GM19239 (cell line): Measurements from ENCODE around the gene KIT.

Source experiments
- DNase-seq: peaks from one replicate; pipeline ENCODE4 v3.0.0; 2011; ENCODE audit warnings: low spot score; ENCODE audit not compliant: insufficient read length
- FAIRE-seq: peaks from 2 replicates; lab custom pipeline; 2011; peaks lifted over from hg19 to GRCh38; lab: Jason Lieb, UNC

The KIT gene

DNA sequence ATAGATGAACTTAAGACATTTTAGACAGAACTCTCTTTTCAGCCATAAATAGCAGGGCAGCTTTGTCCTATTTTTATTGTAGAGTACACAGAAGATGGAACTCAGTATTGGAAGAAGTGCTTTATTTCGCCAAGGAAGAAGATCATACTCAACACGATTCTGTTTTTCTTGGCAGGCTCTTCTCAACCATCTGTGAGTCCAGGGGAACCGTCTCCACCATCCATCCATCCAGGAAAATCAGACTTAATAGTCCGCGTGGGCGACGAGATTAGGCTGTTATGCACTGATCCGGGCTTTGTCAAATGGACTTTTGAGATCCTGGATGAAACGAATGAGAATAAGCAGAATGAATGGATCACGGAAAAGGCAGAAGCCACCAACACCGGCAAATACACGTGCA lies 37.6 kb downstream of the KIT start:
- no peak for DNase-seq
- FAIRE-seq = no peak

DNA sequence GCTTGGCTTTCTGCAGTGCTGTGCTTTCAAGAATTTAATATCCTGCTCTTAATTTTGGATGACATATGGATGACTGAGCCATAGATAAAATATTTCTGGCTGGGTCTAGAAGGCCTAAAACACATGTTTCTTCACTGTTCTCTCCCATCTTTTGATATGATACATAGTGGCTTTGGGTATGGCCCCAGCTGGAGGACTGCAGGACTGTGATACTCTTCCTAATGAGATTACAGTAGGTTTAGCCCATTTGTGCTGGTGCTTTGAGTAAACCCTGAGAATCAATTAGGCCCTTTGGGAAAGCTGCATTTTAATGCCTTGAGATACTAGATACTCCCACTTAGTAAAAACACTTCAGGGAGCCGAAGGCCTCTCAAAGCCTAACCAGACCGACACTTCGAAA lies 38.0 kb downstream of the KIT start:
- no peak for DNase-seq
- no peak for FAIRE-seq

DNA sequence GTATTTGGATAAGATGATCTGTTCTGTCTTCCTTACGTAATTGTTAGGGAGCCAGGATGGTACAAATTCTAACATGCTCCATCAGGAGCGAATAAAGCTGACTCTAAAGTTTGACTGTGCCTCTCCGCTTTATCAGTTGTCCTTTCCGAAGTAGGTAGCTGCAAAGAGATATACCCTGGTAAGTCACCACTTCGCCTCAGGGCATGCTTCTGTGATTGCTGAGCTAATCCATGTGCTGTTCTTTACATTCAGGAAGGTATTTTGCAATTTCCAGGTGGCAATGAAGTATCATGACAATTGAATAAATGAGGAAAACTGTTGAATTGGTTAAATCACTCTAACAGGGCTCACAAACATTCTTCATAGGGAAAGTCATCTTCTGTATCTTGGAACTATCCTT lies 38.9 kb downstream of the KIT start:
- DNase-seq (no peak), FAIRE-seq (no peak)

DNA sequence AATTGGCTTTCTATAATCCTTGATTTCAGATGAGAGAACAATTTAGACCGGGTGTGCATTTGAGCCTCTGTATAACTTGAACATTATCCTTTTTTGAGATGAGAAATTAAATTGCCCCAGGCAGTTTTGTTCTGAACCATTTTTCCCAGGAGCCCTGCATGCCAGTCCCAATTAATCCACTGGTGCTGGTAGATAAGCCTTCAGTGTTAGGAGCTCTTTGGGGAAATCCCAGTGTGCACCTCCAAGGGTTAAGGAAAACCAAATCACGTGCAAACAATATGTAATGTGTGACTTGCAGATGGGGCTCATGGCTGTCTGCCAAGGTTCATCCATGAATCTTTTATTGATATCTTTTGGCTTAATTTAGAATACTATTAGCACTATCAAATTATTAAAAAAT lies 43.2 kb downstream of the KIT start:
- no peak for FAIRE-seq

DNA sequence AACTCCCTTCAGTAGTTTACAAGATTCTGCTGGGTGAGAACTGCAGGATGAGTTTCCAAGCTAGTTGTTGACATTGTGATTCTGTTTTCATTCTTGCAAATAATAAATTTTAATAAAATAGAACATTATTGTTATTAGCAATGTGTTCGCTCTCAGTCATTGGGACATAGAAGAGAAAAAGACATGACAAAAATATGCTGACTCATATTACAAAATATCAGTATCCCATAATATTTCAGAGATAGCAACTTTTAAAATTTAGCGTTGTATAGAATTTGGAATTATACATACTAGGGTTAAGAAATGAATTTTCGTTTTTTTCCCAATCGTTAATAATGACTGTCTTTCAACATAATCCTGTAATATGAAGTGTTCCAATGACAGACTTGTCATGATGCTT lies 45.4 kb downstream of the KIT start:
- DNase-seq = no peak
- FAIRE-seq = no peak

More for the DNA sequence above, 43.2 kb downstream of the KIT start:
- DNase-seq = no peak

DNA sequence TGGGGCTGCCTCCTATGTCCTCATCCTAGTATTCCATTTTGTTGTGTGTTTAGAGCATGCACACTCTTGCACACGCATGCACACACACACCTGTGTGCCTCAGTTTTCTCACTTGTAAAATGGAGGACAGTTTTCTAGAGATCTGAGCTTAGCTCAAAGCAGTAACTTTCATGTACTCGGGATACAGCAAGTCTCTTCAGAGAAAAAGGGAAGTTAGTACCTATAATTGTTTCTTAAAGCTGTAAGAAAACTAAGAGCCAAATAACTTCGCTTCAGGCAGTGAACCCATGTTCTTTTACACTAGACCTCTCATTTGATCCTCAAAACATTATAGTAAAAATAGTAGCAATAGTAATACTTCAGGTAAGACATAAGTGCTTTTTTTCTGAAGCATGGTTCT lies 49.6 kb downstream of the KIT start:
- FAIRE-seq (no peak), DNase-seq (no peak)

DNA sequence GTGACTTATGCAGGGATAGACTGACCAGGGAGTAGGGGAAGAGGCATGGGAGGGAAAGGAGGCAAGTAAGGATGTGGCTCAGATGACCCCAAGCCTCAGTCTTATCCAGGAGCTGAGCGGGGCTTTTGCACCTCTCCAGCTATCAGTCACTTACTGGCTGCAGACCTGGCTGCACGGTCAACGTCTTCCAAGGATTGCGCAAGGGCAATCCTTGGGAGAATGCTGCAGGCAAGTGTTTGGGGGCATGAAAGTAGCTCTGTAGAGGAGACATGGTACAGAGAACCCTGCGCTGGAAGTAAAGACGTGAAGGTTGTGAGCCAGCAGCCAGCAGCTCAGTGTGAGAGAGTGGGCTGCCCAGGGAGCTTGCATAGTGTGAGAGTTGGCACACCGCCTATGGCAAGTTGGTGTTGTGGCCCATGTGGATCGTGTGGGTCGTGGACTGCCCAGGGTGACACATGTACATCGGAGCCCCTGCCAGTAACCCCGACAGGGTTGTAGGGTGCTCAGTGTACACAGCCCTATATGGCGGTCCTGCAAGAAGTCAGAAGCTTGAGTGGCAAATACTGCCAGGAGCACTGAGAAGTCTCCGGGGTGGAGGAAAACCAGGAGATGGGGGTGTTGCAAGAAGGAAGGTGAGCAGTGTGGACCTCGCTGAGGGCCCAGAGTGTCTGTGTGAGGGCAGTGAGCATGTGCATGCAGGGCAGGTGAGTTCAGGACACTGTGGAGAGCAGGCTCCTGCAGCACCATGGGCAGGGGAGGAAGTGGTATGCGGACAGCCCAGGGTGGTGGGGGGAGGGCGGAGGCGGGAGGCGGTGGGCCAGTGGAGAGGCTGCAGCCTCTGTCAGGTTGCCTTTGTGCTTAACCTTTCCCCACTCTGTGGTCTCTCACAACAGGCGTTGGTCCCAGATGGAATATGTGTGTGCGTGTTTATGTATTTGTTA lies 50.9 kb downstream of the KIT start:
- FAIRE-seq = no peak

DNA sequence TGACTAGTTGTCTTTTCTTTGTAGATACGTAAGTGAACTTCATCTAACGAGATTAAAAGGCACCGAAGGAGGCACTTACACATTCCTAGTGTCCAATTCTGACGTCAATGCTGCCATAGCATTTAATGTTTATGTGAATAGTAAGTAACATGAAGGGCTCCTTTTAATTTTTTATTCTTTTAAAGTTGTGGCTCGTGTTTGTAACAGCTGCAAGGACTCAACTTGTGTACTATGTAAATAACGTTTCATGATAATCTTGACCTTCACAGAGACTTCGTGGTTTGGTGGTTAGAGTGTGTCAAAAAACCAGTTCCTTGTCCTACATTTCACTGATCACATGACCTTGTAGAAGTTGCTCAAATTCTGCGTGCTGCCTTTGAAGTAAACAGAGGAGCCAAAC lies 51.6 kb downstream of the KIT start:
- no peak for FAIRE-seq
- no peak for DNase-seq

More for the DNA sequence above, 50.9 kb downstream of the KIT start:
- no peak for DNase-seq

DNA sequence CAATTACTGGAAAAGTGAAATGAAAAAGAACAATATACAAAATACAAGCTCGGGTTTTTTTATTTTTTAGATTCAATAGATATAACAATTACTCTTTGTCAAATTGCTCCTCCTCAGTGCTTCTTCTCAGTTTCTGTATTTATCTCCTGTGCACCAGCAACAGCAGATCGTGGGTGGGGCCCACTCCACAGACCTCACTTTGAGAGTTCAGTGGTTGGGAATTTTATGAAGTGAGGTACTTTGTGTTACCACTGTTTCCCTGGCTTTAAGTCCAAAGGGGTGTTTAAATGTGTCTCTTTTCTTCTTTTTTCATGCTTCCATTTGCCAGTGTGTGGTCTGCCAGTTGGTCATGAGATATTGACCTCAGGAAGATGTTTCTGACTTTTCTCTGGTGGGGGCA lies 54.4 kb downstream of the KIT start:
- FAIRE-seq (no peak), DNase-seq (no peak)

DNA sequence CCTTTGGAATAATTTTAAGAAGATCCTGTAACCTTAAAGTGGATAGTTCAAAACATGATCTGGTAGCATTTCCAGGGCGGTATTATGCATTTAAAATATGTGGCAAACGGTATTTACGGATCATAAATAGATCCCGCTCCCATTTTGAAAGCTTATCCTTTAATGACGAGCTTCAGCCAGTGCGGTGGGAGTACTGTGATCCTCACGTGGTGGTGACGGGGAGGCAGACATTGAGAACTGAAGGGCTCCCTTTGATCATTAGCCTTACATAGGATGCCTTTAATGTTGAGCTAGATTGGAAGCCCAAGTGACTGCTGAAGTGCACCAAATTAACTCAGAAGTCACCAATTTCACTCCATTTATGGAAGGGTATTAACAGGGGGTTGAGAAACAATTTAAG lies 56.9 kb downstream of the KIT start:
- FAIRE-seq (no peak), DNase-seq (no peak)

DNA sequence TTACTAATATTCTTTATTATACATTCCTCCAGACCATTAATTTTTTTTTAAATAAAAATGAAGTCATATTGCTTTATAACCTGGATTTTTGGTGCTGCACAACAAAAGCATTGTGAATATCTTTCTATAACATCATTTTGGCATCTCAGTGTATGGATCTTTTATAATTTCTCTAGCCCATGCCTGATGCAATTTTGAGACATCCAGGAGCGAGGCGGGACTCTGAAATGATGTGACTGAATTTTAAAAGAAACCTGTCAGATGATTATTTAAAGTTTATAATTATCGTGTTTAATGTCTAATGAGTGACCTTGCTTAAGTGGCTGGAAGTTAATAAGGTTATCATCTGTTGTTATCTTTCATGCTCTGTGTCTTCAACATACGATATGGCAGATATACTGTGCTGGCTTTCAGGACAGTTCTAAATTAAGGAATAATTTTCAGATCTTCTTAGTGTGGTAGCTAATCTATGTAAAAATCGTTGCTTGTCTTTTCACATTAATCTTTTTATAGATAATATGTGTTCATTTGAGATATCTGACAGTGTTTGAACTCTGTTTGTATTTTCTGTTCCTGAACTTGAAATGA lies 58.8 kb downstream of the KIT start:
- no peak for FAIRE-seq
- DNase-seq = no peak

DNA sequence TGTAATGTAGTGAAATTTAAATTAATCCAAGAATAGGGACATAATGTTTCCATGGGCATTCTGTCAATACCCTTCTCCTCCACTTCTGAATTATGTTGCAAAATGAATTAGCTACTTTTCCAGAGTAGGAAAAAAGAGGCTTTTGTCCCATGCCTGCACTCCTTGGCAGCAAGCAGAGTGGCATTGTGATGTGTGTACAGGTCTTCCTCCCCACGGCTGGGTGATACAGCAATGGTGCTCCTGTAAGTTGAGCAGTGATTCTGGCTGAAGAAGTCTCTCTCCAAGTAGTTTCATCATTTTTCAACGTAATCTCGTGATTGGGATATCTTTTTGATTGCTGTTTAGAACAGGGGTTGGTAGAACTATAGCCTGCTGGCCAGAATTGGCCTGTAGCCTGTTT lies 59.9 kb downstream of the KIT start:
- FAIRE-seq (no peak), DNase-seq (no peak)

DNA sequence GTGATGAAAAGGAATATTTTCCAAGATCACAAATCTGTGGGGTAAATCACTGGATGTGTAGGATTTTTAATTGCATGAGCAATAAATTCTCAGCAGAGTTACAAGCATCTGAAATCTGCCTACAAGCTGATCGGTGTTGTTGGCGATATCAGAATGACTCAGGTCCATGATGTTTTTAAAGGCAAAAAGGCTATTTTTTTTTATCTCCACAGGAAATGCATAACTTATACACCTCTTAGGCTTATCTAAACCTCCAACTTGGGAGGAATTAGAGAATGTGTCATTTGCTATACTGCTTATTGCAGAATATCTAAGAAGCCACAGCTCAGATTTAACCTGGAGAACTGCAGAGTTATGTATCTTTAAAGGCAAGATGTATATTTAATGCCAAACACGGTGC lies 61.6 kb downstream of the KIT start:
- FAIRE-seq = no peak

DNA sequence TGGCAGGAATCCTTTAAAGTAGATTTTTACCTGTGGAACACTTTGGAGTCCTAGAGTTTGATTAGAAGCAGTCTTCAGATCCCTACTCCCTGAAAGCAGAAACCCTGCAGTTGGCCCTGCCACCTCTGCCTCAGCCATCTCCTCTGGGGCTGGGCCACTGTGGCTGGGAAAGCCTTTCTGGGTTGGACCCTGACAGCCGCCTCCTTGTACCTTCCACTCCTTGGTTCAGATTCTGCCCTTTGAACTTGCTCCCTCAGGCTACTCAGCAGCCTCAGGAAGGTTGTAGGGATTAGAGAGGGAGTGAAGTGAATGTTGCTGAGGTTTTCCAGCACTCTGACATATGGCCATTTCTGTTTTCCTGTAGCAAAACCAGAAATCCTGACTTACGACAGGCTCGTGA lies 65.5 kb downstream of the KIT start:
- no peak for FAIRE-seq
- no peak for DNase-seq

More for the DNA sequence above, 61.6 kb downstream of the KIT start:
- DNase-seq = no peak

DNA sequence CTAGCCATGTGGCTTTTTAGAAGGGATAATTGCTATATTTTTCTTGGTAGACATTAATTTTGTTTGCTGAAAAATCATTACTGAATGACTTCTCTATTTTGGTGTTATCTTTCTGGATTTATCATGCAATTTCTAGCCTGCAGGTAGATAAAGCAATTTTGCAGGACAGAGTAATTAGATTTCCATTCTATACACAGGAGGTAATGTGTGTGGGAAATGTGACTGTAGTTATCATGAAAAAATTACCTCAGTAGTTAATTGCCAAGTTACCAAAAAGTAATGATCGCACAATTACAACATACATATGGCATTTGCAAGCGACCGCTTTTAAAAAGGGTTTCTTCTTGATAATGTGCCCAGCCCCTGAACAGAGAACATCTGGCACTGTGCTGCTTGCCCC lies 66.1 kb downstream of the KIT start:
- no peak for FAIRE-seq
- DNase-seq = no peak

DNA sequence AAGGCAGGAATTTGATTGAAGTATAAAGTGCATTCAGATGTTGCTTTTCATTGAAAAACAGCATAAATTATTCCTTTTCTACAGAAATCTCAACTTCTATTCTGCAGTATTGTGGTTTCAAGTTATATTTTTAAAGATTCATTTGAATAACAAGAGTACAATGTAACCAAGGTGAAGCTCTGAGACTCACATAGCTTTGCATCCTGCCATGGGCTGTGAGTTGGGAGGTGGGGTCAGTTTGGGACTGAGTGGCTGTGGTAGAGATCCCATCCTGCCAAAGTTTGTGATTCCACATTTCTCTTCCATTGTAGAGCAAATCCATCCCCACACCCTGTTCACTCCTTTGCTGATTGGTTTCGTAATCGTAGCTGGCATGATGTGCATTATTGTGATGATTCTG lies 69.2 kb downstream of the KIT start:
- no peak for DNase-seq
- FAIRE-seq = peak; percentile 61

DNA sequence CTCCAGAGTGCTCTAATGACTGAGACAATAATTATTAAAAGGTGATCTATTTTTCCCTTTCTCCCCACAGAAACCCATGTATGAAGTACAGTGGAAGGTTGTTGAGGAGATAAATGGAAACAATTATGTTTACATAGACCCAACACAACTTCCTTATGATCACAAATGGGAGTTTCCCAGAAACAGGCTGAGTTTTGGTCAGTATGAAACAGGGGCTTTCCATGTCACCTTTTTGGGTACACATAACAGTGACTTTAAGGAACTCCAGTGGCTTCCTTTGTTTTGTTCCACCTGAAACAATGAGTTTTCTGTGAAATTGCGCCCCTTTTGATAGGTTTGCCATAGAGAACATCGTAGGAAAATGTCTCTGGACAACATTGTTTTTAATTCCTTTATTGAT lies 69.6 kb downstream of the KIT start:
- FAIRE-seq = peak; percentile 48

DNA sequence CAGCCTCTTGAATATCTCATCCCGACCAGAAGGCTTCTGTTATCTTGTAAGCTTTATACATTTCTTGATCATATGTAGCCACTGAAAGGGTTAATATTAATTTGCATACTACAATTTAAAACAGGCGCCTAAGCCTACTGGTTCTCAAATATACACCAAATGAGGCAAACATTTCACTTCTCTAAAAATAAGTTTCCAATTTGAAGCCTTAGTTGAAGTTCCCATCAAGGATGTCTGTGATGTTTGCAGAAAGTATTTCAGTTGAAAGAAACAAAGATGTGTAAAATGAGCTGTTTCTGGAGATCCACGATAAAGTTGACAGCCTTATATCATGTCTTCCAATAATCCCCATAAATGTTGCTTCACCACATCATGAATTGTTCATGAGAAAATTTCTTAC lies 70.6 kb downstream of the KIT start:
- DNase-seq (no peak), FAIRE-seq (no peak)

More for the DNA sequence above, 69.6 kb downstream of the KIT start:
- no peak for DNase-seq

DNA sequence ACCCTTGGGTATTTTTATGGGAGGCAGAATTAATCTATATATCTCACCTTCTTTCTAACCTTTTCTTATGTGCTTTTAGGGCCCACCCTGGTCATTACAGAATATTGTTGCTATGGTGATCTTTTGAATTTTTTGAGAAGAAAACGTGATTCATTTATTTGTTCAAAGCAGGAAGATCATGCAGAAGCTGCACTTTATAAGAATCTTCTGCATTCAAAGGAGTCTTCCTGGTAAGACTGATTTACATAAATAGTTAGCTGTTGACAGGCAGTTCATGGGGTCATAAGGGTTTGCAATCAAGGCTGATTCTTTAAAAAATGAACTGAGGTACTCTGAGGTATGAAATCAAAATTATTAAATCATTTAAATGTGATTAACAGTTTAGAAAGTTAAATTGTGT lies 71.5 kb downstream of the KIT start:
- no peak for FAIRE-seq

DNA sequence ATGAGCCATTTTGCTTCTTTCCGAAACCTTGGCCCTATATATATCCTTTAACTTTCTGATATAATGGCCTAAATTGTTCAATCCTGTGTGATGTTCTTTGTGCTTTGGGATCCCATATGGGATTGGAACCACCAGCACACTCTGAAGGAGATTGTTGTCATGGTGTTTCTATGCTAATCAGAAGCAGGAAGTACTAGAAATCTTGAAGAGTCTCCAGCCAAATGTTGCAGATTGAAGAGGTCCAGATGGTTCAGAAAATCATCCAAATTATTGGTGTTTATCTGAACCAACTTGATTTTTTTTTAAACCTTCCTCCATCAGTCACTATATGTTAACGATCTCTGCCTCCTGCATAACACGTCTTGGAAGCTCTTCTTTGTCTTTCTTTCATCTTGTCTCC lies 72.8 kb downstream of the KIT start:
- FAIRE-seq (no peak), DNase-seq (no peak)

More for the DNA sequence above, 71.5 kb downstream of the KIT start:
- DNase-seq = no peak

DNA sequence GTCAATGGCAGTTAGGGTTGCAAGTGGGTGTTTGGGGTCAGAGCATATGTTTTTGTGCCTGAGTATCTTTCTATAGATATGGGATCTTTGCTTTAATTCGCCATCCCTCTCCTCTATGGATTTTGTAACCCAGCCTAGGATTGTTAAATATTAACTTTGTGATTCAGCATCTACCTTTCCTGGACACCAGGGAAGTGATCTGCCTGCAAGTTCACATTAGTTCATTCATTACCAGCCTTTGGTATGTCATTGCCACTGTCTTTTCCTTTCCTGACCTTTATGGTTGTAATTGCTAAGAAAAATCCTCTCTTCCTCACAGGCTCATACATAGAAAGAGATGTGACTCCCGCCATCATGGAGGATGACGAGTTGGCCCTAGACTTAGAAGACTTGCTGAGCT lies 73.8 kb downstream of the KIT start:
- DNase-seq (no peak), FAIRE-seq (no peak)

DNA sequence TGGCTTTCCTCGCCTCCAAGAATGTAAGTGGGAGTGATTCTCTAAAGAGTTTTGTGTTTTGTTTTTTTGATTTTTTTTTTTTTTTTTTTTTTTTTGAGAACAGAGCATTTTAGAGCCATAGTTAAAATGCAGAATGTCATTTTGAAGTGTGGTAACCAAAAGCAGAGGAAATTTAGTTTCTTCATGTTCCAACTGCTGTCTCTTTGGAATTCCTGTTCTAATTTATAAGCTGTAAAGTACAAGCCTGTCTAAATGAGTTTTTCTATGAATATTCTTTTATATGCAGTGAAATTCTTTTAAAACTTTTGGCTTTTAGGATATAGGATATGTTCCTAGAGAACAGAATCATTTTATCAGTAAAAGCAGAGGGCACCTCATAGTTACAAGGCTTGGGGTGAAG lies 74.2 kb downstream of the KIT start:
- FAIRE-seq (no peak), DNase-seq (no peak)
